SK-N-SH (cell line): Measurements from ENCODE around the gene SASH1. TPM values are rescaled to one million over a fixed set of nuclear protein-coding genes. Genes with fewer than 3 reads are reported as not detected.

ENCODE experiments used
- CTCF ChIA-PET: fragments of 300-600, 350-600 bp; formaldehyde crosslinking; extraction: SDS; loops from one replicate; lab custom pipeline; 2021; lab: Yijun Ruan, JAX
- POLR2A ChIA-PET: fragments of 350-600 bp; sonication (Branson Sonifier 250); formaldehyde crosslinking; extraction: SDS; loops from one replicate; lab custom pipeline; 2020; ENCODE audit warnings: antibody characterized with exemption, inconsistent platforms; lab: Yijun Ruan, JAX
- DNase-seq: peaks from one replicate; pipeline ENCODE4 v3.0.0; 2012
- H2AFZ ChIP-seq: fragments of 200-600 bp; sonication (generic); 2 replicates; pipeline ENCODE4 v1.8.1; 2016; ENCODE audit warnings: antibody characterized with exemption, mild to moderate bottlenecking, low read depth
- H3F3A ChIP-seq: fragments of 200-600 bp; sonication (generic); replicated peaks from 2 replicates; pipeline ENCODE3; 2016; ENCODE audit warnings: antibody characterized with exemption, mild to moderate bottlenecking; ENCODE audit not compliant: insufficient read depth
- H3K27ac ChIP-seq, 2 experiments: fragments of 200-500 bp in 1 of 2; fragments of 200-600 bp in 1 of 2; sonication (Bioruptor generic) in 1 of 2; sonication (generic), shearing (Covaris generic) in 1 of 2; 2 replicates each; pipeline versions ENCODE4 v1.5.1 to v1.6.1; 2014 to 2016; ENCODE audit warnings: low read depth in 2 of 2, inconsistent platforms in 1 of 2, low read length in 1 of 2, mild to moderate bottlenecking in 1 of 2, mixed read lengths in 1 of 2
- H3K27me3 ChIP-seq: fragments of 200-600 bp; sonication (generic), shearing (Covaris generic); 2 replicates; pipeline ENCODE4 v1.6.1; 2016; ENCODE audit warnings: mixed run types; ENCODE audit not compliant: insufficient read depth
- H3K36me3 ChIP-seq, 2 experiments: fragments of 200-500 bp in 1 of 2; fragments of 200-600 bp in 1 of 2; sonication (Bioruptor generic) in 1 of 2; sonication (generic) in 1 of 2; replicated peaks in 1 of 2; 2 replicates each; pipeline versions ENCODE3 to v1.5.1; 2014 to 2016; ENCODE audit warnings: low read length in 1 of 2, mild to moderate bottlenecking in 1 of 2; ENCODE audit not compliant: insufficient read depth in 2 of 2, control insufficient read depth in 1 of 2
- H3K4me1 ChIP-seq, 2 experiments: fragments of 200-500 bp in 1 of 2; fragments of 200-600 bp in 1 of 2; sonication (Bioruptor generic) in 1 of 2; sonication (generic), shearing (Covaris generic) in 1 of 2; 2 replicates each; pipeline versions ENCODE4 v1.5.1 to v1.6.1; 2014 to 2016; ENCODE audit warnings: low read depth in 1 of 2, low read length in 1 of 2, mixed run types in 1 of 2; ENCODE audit not compliant: insufficient read depth in 2 of 2, control insufficient read depth in 1 of 2
- H3K4me2 ChIP-seq: fragments of 200-600 bp; sonication (generic), shearing (Covaris generic); 2 replicates; pipeline ENCODE4 v1.6.1; 2017; ENCODE audit warnings: mixed run types
- H3K4me3 ChIP-seq, 2 experiments: fragments of 200-500 bp in 1 of 2; fragments of 200-600 bp in 1 of 2; sonication (Bioruptor generic) in 1 of 2; sonication (generic), shearing (Covaris generic) in 1 of 2; 2 replicates each; pipeline versions ENCODE4 v1.5.1 to v1.8.1; 2014 to 2016; ENCODE audit warnings: low read depth in 2 of 2, inconsistent platforms in 1 of 2, low read length in 1 of 2, mild to moderate bottlenecking in 1 of 2, mixed read lengths in 1 of 2, moderate library complexity in 1 of 2
- H3K79me2 ChIP-seq: fragments of 200-600 bp; sonication (generic); 2 replicates; pipeline ENCODE4 v1.8.1; 2017; ENCODE audit warnings: mild to moderate bottlenecking; ENCODE audit not compliant: insufficient read depth
- H3K9ac ChIP-seq: fragments of 200-600 bp; sonication (generic); 2 replicates; pipeline ENCODE4 v1.6.1; 2017; ENCODE audit warnings: mixed run types
- H3K9me2 ChIP-seq: fragments of 200-600 bp; sonication (generic); 2 replicates; pipeline ENCODE4 v1.6.1; 2017; ENCODE audit warnings: mixed run types
- H3K9me3 ChIP-seq: fragments of 200-600 bp; sonication (generic); 2 replicates; pipeline ENCODE4 v1.6.1; 2017; ENCODE audit warnings: mixed run types, mild to moderate bottlenecking, moderate library complexity
- H4K20me1 ChIP-seq: fragments of 200-600 bp; sonication (generic); 2 replicates; pipeline ENCODE4 v1.6.1; 2017; ENCODE audit warnings: mild to moderate bottlenecking, mixed run types; ENCODE audit not compliant: insufficient read depth
- CHD2 ChIP-seq: fragments of 150-350 bp; IDR thresholded peaks from 2 replicates; pipeline ENCODE4 v1.6.1; 2018; ENCODE audit warnings: low read length; ENCODE audit not compliant: partially characterized antibody
- ELF1 ChIP-seq: IDR thresholded peaks from 2 replicates; pipeline ENCODE4 v1.4.0; 2012
- EZH2phosphoT487 ChIP-seq: fragments of 200-600 bp; sonication (generic); IDR thresholded peaks from 2 replicates; pipeline ENCODE4 v1.6.1; 2017; ENCODE audit warnings: low read depth, mixed run types, mild to moderate bottlenecking, antibody characterized with exemption, moderate library complexity, borderline replicate concordance
- FOXM1 ChIP-seq: IDR thresholded peaks from 2 replicates; pipeline ENCODE4 v1.4.0; 2012; ENCODE audit warnings: low read depth, mild to moderate bottlenecking
- GABPA ChIP-seq: IDR thresholded peaks from 2 replicates; pipeline ENCODE4 v1.4.0; 2012; ENCODE audit warnings: low read depth, mild to moderate bottlenecking
- JUND ChIP-seq: IDR thresholded peaks from 2 replicates; pipeline ENCODE4 v1.4.0; 2012
- MXI1 ChIP-seq: IDR thresholded peaks from 2 replicates; pipeline ENCODE4 v1.6.1; 2012; ENCODE audit warnings: mild to moderate bottlenecking, low read depth, low read length, improper control_type of control experiment
- NFIC ChIP-seq: IDR thresholded peaks from 2 replicates; pipeline ENCODE4 v1.4.0; 2012; ENCODE audit warnings: borderline replicate concordance
- NRF1 ChIP-seq: IDR thresholded peaks from 2 replicates; pipeline ENCODE4 v1.6.1; 2012; ENCODE audit warnings: low read depth, mild to moderate bottlenecking, low read length
- PBX3 ChIP-seq: IDR thresholded peaks from 2 replicates; pipeline ENCODE4; 2012
- RAD21 ChIP-seq: IDR thresholded peaks from 2 replicates; pipeline ENCODE4 v1.6.1; 2012; ENCODE audit warnings: mild to moderate bottlenecking, low read length
- RCOR1 ChIP-seq: fragments of 150-350 bp; IDR thresholded peaks from 2 replicates; pipeline ENCODE4 v1.6.1; 2017; ENCODE audit warnings: antibody characterized with exemption, low read length
- RFX5 ChIP-seq: IDR thresholded peaks from 2 replicates; pipeline ENCODE4 v1.6.1; 2012; ENCODE audit warnings: mild to moderate bottlenecking, improper control_type of control experiment, low read length
- RXRA ChIP-seq: IDR thresholded peaks from 2 replicates; pipeline ENCODE4 v1.4.0; 2012; ENCODE audit warnings: low read depth, mild to moderate bottlenecking, borderline replicate concordance
- SIN3A ChIP-seq: IDR thresholded peaks from 2 replicates; pipeline ENCODE4 v1.6.1; 2012; ENCODE audit warnings: low read depth, mild to moderate bottlenecking, low read length, moderate library complexity, borderline replicate concordance
- SMC3 ChIP-seq: IDR thresholded peaks from 2 replicates; pipeline ENCODE4 v1.6.1; 2012; ENCODE audit warnings: low read depth, low read length, improper control_type of control experiment
- TCF12 ChIP-seq: IDR thresholded peaks from 2 replicates; pipeline ENCODE4 v1.4.0; 2012
- TEAD4 ChIP-seq: IDR thresholded peaks from 2 replicates; pipeline ENCODE4 v1.4.0; 2012; ENCODE audit warnings: mild to moderate bottlenecking, borderline replicate concordance; ENCODE audit not compliant: insufficient read depth
- YY1 ChIP-seq: IDR thresholded peaks from 2 replicates; pipeline ENCODE4 v1.4.0; 2012; ENCODE audit warnings: low read depth, mild to moderate bottlenecking
- ZBTB33 ChIP-seq: IDR thresholded peaks from 2 replicates; pipeline ENCODE4 v1.4.0; 2012; ENCODE audit warnings: low read depth, borderline replicate concordance
- WGBS: methylation state at CpG from one replicate; pipeline ENCODE4 v1.1.6; 2017; ENCODE audit warnings: low lambda C conversion rate; 5-methylcytosine and 5-hydroxymethylcytosine counted together
- polyA plus RNA-seq, 3 experiments: library from polyadenylated mRNA; depleted of rRNA; stranded (reverse); fragments of >200 nt; gene quantifications; 2 replicates each; pipeline ENCODE4 v1.2.3, GENCODE V29; 2012
- TF ChIP-seq, protein P1 (sequence below): IDR thresholded peaks from 2 replicates; pipeline ENCODE4 v1.4.0; 2012; ENCODE audit warnings: low read depth
- TF ChIP-seq, protein P2 (sequence below): fragments of 200-600 bp; sonication (generic); IDR thresholded peaks from 2 replicates; pipeline ENCODE4 v1.6.1; 2017; ENCODE audit warnings: antibody characterized with exemption, mild to moderate bottlenecking, moderate library complexity

The SASH1 gene
- polyA plus RNA-seq, 1 of the 3 experiments (the other 2 are of a cell fraction) = 19.8 TPM

GRCh38 chr6:148448369-148449012 is 105.9 kb downstream of the SASH1 start:
- CTCF ChIA-PET = interaction anchor here (1.8 kb wide), 1 partner anchor 16 kb away, joined by 5 read pairs; no protein-coding TSS in a partner anchor
- Histone ChIP-seq H3K4me3 (no peak overlapping the region), H3K4me1 (peaks cover 2 to 15% of the 10 kb centered on the region in 2 experiments; a peak in 3 of 4 replicates), H3K4me2 (no peak overlapping the region), H4K20me1 (no peaks in the 10 kb centered on the region), H3F3A (peaks cover 15% of the 10 kb centered on the region), H3K79me2 (peaks cover 32% of the 10 kb centered on the region; the same call in 1 of the 2 replicates), H3K27me3 (no peaks in the 10 kb centered on the region), H3K9me3 (no peaks in the 10 kb centered on the region), H3K9ac (no peak overlapping the region), H3K9me2 (no peaks in the 10 kb centered on the region), H3K27ac (no peak overlapping the region), H3K36me3 (peaks cover 3 to 32% of the 10 kb centered on the region in 2 experiments), H2AFZ (no peak overlapping the region)
- POLR2A ChIA-PET = no interaction called here
- no peak for DNase-seq
- WGBS = 74% methylated on average over 6 of the region's 6 CpGs
- no peak for TF ChIP-seq RFX5
- no peak for TF ChIP-seq SMC3
- TF ChIP-seq YY1 = no peak
- TF ChIP-seq NFIC = no peak
- TF ChIP-seq RAD21 = no peak
- TF ChIP-seq, protein P1, sequence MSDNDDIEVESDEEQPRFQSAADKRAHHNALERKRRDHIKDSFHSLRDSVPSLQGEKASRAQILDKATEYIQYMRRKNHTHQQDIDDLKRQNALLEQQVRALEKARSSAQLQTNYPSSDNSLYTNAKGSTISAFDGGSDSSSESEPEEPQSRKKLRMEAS = no peak
- TF ChIP-seq, protein P2, sequence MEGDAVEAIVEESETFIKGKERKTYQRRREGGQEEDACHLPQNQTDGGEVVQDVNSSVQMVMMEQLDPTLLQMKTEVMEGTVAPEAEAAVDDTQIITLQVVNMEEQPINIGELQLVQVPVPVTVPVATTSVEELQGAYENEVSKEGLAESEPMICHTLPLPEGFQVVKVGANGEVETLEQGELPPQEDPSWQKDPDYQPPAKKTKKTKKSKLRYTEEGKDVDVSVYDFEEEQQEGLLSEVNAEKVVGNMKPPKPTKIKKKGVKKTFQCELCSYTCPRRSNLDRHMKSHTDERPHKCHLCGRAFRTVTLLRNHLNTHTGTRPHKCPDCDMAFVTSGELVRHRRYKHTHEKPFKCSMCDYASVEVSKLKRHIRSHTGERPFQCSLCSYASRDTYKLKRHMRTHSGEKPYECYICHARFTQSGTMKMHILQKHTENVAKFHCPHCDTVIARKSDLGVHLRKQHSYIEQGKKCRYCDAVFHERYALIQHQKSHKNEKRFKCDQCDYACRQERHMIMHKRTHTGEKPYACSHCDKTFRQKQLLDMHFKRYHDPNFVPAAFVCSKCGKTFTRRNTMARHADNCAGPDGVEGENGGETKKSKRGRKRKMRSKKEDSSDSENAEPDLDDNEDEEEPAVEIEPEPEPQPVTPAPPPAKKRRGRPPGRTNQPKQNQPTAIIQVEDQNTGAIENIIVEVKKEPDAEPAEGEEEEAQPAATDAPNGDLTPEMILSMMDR = no peak
- no peak for TF ChIP-seq TEAD4
- TF ChIP-seq SIN3A = no peak
- no peak for TF ChIP-seq MXI1
- TF ChIP-seq ELF1 = no peak
- TF ChIP-seq FOXM1 = no peak

DNA sequence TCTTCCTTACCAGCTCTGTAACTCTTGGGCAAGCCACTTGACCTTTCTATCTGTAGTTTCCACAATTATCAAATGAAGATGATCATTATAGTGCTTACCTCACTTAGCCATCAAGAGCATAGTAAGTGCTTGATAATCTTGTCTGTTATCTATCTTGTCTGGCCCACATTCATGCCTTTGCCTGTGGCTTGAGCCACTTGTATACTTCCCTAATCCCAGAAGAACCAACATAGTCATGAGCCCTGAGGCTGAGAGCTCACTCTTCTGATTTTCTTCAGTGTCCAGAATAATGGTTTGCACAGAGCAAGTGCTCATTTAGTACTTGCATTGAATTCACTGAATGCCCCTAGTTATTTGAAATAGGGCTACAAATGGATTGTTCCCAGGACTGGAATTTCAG is 108.2 kb downstream of the SASH1 start:
- TF ChIP-seq RCOR1 (no peak), TEAD4 (no peak), YY1 (no peak), RAD21 (no peak), TCF12 (no peak), RXRA (no peak), PBX3 (no peak), CHD2 (no peak), JUND (no peak), SMC3 (no peak), NRF1 (no peak), ZBTB33 (no peak), NFIC (no peak), EZH2phosphoT487 (no peak), GABPA (no peak), ELF1 (no peak), RFX5 (no peak)
- TF ChIP-seq, protein P1 = no peak
- Histone ChIP-seq H3K9ac (no peak overlapping the region), H3F3A (peaks cover 4% of the 10 kb centered on the region), H3K4me1 (no peaks in the 10 kb centered on the region), H3K9me3 (no peaks in the 10 kb centered on the region), H3K9me2 (no peaks in the 10 kb centered on the region), H3K27me3 (no peaks in the 10 kb centered on the region), H3K79me2 (peaks cover 15% of the 10 kb centered on the region; the same call in 1 of the 2 replicates), H3K36me3 (peaks cover 3 to 28% of the 10 kb centered on the region in 2 experiments), H3K27ac (no peak overlapping the region), H3K4me2 (no peak overlapping the region), H3K4me3 (no peak overlapping the region), H2AFZ (no peak overlapping the region), H4K20me1 (no peaks in the 10 kb centered on the region)
- no peak for DNase-seq
- ChIA-PET POLR2A (no interaction called here), CTCF (no interaction called here)
